Spinal cord (tissue), 10 donors: ENCODE results near the gene TCFL5. TPM values are rescaled to one million over a fixed set of nuclear protein-coding genes. Genes with fewer than 3 reads are reported as not detected.

ENCODE experiments used
- DNase-seq, 6 donors: peaks; one replicate each; pipeline versions ENCODE4 v3.0.0 to v3.0.0-alpha.2; 2013 to 2015; ENCODE audit warnings: low spot score in 6 of 6, low read depth in 4 of 6
- H3K27ac ChIP-seq: one replicate; pipeline ENCODE4 v1.5.1; 2013; ENCODE audit warnings: low read depth, low read length, control low read depth
- H3K27me3 ChIP-seq: one replicate; pipeline ENCODE4 v1.6.1; 2013; ENCODE audit warnings: low read length; ENCODE audit not compliant: control insufficient read depth, insufficient read depth
- H3K36me3 ChIP-seq: one replicate; pipeline ENCODE4 v1.6.1; 2013; ENCODE audit warnings: low read length; ENCODE audit not compliant: control insufficient read depth, insufficient read depth
- H3K4me1 ChIP-seq: one replicate; pipeline ENCODE4 v1.6.1; 2013; ENCODE audit warnings: low read length; ENCODE audit not compliant: control insufficient read depth, insufficient read depth
- H3K4me3 ChIP-seq: one replicate; pipeline ENCODE4 v1.5.1; 2013; ENCODE audit warnings: low read depth, low read length, control low read depth
- H3K9me3 ChIP-seq: one replicate; pipeline ENCODE4 v1.6.1; 2013; ENCODE audit warnings: low read length; ENCODE audit not compliant: control insufficient read depth, insufficient read depth
- WGBS: methylation state at CpG from one replicate; pipeline ENCODE4 v1.1.5; 2013; ENCODE audit warnings: missing lambda C conversion rate; ENCODE audit not compliant: insufficient coverage; 5-methylcytosine and 5-hydroxymethylcytosine counted together
- polyA plus RNA-seq, 2 donors: library from polyadenylated mRNA; unstranded; fragments of 120-200 nt; gene quantifications; one replicate each; pipeline ENCODE4 v1.2.1, GENCODE V29; 2013; ENCODE audit not compliant: insufficient read length in 2 of 2
- total RNA-seq, 2 donors: library from RNA; depleted of rRNA in 1 of 2; stranded (reverse); fragments of 120-200 nt in 1 of 2; fragments of >200 nt in 1 of 2; gene quantifications; one replicate each; pipeline versions ENCODE4 v1.2.3 to v1.2.4, GENCODE V29; 2013 to 2014
- donor health status: healthy.

Gene TCFL5
- total and polyA plus RNA-seq, 4 donors, result 12.3 to 16.3 (median 14.3) TPM

- no peak overlapping the region for H3K4me3 ChIP-seq
Measured at GRCh38 chr20:62880935-62881661, 19.5 kb upstream of the TCFL5 start.

DNA sequence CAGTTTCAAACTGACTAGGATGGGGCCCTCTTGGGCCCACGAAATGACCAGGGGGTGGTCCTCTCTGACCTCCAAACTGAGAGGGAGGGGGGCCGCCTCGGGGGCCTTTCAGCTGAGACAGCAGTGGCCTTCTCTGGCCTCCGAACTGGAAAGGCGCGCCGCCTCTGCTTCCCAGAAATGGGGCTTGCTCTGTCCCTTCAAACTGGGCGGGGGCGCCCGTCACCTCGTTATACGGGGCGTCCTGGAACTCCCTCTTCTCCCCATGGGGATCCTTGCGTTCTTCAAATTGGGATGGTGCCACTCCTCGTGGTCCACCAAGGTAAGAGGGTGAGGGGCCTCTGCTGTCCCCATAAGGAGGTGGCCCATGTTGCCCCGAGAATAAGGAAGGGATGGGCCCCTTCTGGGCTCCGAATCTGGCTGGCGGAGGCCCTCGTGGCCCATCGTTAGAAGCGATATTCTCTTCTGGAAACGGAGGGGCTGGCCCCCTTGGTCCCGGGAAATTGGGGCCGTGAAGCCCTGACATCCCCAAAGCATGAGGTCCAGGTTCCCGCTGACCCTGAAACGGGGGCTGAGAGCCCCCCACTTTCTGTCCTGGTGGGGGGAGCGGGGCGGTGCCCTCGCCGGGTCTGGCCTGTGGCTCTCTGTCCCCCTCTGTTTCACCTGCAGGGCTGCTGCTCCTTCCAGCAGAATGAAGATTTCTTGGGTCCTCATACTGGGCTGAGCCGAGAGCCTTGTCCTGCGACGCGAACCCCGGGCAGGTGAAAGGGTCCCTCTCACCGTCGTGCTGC lies 18.7 kb upstream of the TCFL5 start:
- Histone ChIP-seq H3K36me3 (peaks cover 48% of the 10 kb centered on the region), H3K4me3 (no peak overlapping the region), H3K4me1 (peaks cover 16% of the 10 kb centered on the region), H3K27me3 (peaks cover 15% of the 10 kb centered on the region), H3K27ac (no peak overlapping the region), H3K9me3 (no peaks in the 10 kb centered on the region)
- DNase-seq, result no peak
- WGBS, result 88% methylated on average over 34 of the region's 37 CpGs

More at GRCh38 chr20:62880935-62881661, 19.5 kb upstream of the TCFL5 start:
- 93% methylated on average over 41 of the region's 45 CpGs for WGBS
- no peak for DNase-seq
- H3K4me1 ChIP-seq, result peaks cover 8% of the 10 kb centered on the region
- H3K36me3 ChIP-seq, result peaks cover 53% of the 10 kb centered on the region
- H3K27ac ChIP-seq, result no peak overlapping the region
- H3K9me3 ChIP-seq, result no peaks in the 10 kb centered on the region
- H3K27me3 ChIP-seq, result peaks cover 15% of the 10 kb centered on the region

- H3K4me1 ChIP-seq, result peaks cover 16% of the 10 kb centered on the region
- H3K4me3 ChIP-seq, result no peak overlapping the region
- DNase-seq, result no peak
- WGBS, result 41% methylated on average over 80 of the region's 80 CpGs
- peaks cover 46% of the 10 kb centered on the region for H3K36me3 ChIP-seq
- no peak overlapping the region for H3K27ac ChIP-seq
- H3K9me3 ChIP-seq, result no peaks in the 10 kb centered on the region
- H3K27me3 ChIP-seq, result peaks cover 15% of the 10 kb centered on the region
Measured at GRCh38 chr20:62879275-62880146, 17.9 kb upstream of the TCFL5 start.

GRCh38 chr20:62878244-62879038 lies 16.8 kb upstream of the TCFL5 start:
- no peaks in the 10 kb centered on the region for H3K9me3 ChIP-seq
- H3K27ac ChIP-seq, result no peak overlapping the region
- H3K4me3 ChIP-seq, result no peak overlapping the region
- peaks cover 16% of the 10 kb centered on the region for H3K4me1 ChIP-seq
- WGBS, result 79% methylated on average over 6 of the region's 20 CpGs
- H3K36me3 ChIP-seq, result peaks cover 46% of the 10 kb centered on the region
- peaks cover 15% of the 10 kb centered on the region for H3K27me3 ChIP-seq
- DNase-seq, result no peak

DNA sequence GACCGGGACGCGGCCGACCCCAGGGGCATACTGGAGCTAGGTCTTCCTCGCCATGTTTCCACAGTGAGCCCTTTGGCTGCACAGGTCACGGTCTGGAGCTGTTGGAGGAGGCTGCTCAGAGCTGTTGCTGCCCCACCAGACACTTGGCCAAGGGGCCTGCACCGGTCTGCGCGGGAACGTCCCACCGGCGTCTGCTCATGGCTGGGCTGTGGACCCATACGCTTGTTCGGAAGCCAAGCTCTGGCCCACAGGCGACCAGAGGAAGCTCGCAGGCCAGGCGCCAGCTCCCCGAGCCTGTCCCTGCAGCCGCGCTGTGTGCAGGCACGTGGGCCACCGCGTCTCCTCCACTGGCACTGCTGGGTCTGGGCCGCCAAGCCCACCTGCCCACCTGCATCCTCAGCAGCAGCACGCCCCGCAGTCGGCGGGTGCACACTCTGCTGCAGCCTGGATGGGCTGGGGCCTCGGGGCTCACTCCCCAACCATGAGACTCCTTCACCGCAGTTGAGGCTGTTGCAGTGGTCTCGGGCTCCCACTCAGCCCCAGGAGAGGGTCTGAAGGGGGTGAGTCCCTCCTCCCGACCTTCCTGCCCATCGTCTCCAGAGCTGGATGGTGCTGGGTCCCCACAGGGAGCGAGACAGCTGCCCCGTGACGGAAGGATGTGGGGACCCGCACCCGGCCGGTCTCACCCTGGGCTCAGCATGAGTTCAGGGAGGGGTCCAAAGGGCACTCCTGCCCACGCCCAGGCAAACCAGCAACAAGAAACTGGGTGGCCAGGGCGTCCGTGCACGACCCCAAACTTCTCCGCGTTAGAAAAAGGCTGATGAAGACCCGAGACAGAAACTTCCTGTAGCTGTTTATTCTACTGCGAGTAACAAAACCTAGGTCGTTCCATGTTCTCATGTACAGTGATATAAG lies 15.5 kb upstream of the TCFL5 start:
- Histone ChIP-seq H3K9me3 (no peaks in the 10 kb centered on the region), H3K4me1 (peaks cover 16% of the 10 kb centered on the region), H3K27ac (no peak overlapping the region), H3K4me3 (no peak overlapping the region), H3K27me3 (peaks cover 15% of the 10 kb centered on the region), H3K36me3 (peaks cover 46% of the 10 kb centered on the region)
- DNase-seq, result no peak
- 83% methylated on average over 44 of the region's 48 CpGs for WGBS

DNA sequence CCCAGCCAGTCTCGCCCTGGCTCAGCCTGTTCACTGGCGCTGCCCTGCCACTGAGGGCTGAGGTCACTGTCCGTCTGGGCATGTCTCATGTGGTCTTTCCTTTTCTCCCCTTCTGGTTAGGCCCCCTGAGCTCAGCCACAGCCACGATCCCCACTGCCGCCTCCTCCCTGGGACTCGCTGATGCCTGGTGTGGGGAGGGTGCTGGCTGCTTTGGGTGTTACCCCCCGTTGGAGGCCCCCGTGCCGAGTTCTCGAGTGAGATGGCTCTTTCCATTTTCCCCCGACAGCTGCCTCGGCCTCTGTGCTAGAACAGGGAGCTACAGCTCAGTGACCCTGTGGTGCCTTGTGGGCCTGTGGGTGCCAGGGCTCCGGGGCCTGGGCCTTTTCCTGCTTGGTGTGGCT lies 14.9 kb upstream of the TCFL5 start:
- no peak overlapping the region for H3K27ac ChIP-seq
- peaks cover 39% of the 10 kb centered on the region for H3K36me3 ChIP-seq
- no peaks in the 10 kb centered on the region for H3K9me3 ChIP-seq
- H3K27me3 ChIP-seq, result peaks cover 15% of the 10 kb centered on the region
- 79% methylated on average over 10 of the region's 13 CpGs for WGBS
- no peak for DNase-seq
- H3K4me1 ChIP-seq, result peaks cover 16% of the 10 kb centered on the region
- H3K4me3 ChIP-seq, result no peak overlapping the region

DNA sequence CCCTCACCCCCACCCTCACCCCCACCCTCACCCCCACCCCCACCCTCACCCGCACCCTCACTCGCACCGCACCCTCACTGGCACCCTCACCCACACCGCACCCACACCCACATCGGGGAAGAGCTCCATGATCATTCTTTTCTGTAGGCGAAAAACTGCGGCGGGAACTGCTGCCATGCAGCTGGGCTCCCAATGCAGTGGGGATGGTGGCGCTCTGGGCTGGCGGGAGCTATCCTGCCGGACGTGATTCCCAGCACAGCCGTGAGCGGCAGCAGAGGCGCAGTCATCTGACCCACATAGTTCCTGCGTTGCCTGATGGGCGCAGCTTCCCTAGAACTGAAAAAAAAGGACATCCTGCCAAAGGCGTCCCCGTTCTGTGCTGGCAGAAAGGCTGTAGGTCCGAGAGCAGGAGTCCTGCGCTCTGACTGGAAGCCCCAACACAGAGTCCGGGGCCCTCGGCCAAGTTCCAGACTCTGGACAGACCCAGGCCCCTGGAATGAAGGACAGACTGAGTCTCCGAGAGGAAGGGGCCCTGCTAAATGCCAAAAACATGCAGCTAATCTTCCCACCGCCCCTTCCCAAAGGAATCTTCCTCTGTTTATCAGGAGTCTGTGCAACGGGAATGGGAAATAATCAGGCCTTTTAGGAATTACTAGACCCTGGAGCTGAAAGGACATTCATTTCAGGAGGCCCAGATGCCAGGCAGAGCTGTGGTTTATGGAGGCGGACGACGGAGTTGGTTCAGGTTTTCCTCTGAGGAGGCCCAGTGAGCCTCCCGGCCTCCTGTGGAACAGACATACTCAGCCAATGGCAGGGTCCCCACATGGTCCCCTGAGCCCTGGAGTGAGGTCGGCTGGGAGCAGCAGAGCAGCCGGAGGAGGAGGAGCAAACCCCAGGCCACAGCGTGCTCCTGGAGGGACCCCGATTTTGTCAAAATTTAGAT lies 14.1 kb upstream of the TCFL5 start:
- Histone ChIP-seq H3K9me3 (no peaks in the 10 kb centered on the region), H3K36me3 (peaks cover 31% of the 10 kb centered on the region), H3K4me3 (no peak overlapping the region), H3K4me1 (peaks cover 16% of the 10 kb centered on the region), H3K27ac (no peak overlapping the region), H3K27me3 (peaks cover 15% of the 10 kb centered on the region)
- peak in 2 of 6 donors; percentile 72 to 74 for DNase-seq
- WGBS, result 43% methylated on average over 32 of the region's 34 CpGs

- peaks cover 13% of the 10 kb centered on the region for H3K27me3 ChIP-seq
- DNase-seq, result no peak
- WGBS, result 90% methylated on average over 4 of the region's 14 CpGs
- H3K27ac ChIP-seq, result no peak overlapping the region
- H3K9me3 ChIP-seq, result no peaks in the 10 kb centered on the region
- H3K4me3 ChIP-seq, result no peak overlapping the region
- H3K4me1 ChIP-seq, result peaks cover 16% of the 10 kb centered on the region
- peaks cover 24% of the 10 kb centered on the region for H3K36me3 ChIP-seq
Measured at GRCh38 chr20:62874964-62875344, 13.3 kb upstream of the TCFL5 start.
